Stimulated activated naive B cell treated with anti-CD40 and anti-IgM and Interleukin-4, amounts not matched to agents 10 μg/mL and 1 μg/mL and 100 μg/mL, for 72 hours (primary cell): Measurements from ENCODE around the gene ABTB2.

Experiments used
- ATAC-seq, 2 donors: fragments of 150-1000 bp; cut with Tn5 transposase; replicated peaks; 2 replicates each; pipeline ENCODE4 v1.10.0; 2021; ENCODE audit warnings: moderate library complexity in 1 of 2
- DNase-seq: peaks from one replicate; pipeline ENCODE4 v3.0.0; 2021
- H3K27ac Mint-ChIP-seq: one replicate; pipeline ENCODE4 v1.8.0; 2022; ENCODE audit warnings: mild to moderate bottlenecking, mixed read lengths
- H3K27me3 Mint-ChIP-seq, 2 donors: one replicate each; pipeline ENCODE4 v1.8.0; 2022; ENCODE audit warnings: mixed read lengths in 2 of 2
- H3K36me3 Mint-ChIP-seq, 2 donors: one replicate each; pipeline ENCODE4 v1.8.0; 2022; ENCODE audit warnings: mixed read lengths in 2 of 2, mild to moderate bottlenecking in 1 of 2
- H3K4me1 Mint-ChIP-seq, 2 donors: one replicate each; pipeline ENCODE4 v1.8.0; 2022; ENCODE audit warnings: mixed read lengths in 2 of 2, mild to moderate bottlenecking in 1 of 2
- H3K4me3 Mint-ChIP-seq, 2 donors: one replicate each; pipeline ENCODE4 v1.8.0; 2022; ENCODE audit warnings: mild to moderate bottlenecking in 2 of 2, mixed read lengths in 2 of 2, moderate library complexity in 1 of 2
- H3K9me3 Mint-ChIP-seq, 2 donors: one replicate each; pipeline ENCODE4 v1.8.0; 2022; ENCODE audit warnings: mixed read lengths in 2 of 2, mild to moderate bottlenecking in 1 of 2

Gene ABTB2

GRCh38 chr11:34292111-34292510 lies 65.7 kb downstream of the ABTB2 start:
- Mint-ChIP-seq H3K27ac (no peak overlapping the region), H3K4me3 (no peak overlapping the region), H3K27me3 (no peaks in the 10 kb centered on the region), H3K4me1 (peaks cover 0 to 1% of the 10 kb centered on the region in 2 donors), H3K9me3 (no peaks in the 10 kb centered on the region), H3K36me3 (peaks cover 15 to 32% of the 10 kb centered on the region in 2 donors)
- no peak for ATAC-seq
- no peak for DNase-seq

GRCh38 chr11:34290926-34291325 lies 66.9 kb downstream of the ABTB2 start:
- Mint-ChIP-seq H3K4me3 (no peak overlapping the region), H3K4me1 (peaks cover 0 to 1% of the 10 kb centered on the region in 2 donors), H3K27ac (no peak overlapping the region), H3K9me3 (peaks cover 0 to 2% of the 10 kb centered on the region in 2 donors), H3K36me3 (peaks cover 14 to 31% of the 10 kb centered on the region in 2 donors), H3K27me3 (no peaks in the 10 kb centered on the region)
- ATAC-seq (no peak), DNase-seq (no peak)

- peaks cover 0 to 2% of the 10 kb centered on the region in 2 donors for H3K9me3 Mint-ChIP-seq
- no peak overlapping the region for H3K27ac Mint-ChIP-seq
- no peaks in the 10 kb centered on the region for H3K27me3 Mint-ChIP-seq
- ATAC-seq (no peak), DNase-seq (no peak)
- H3K4me1 Mint-ChIP-seq: peaks cover 0 to 1% of the 10 kb centered on the region in 2 donors
- peaks cover 3 to 21% of the 10 kb centered on the region in 2 donors for H3K36me3 Mint-ChIP-seq
- no peak overlapping the region for H3K4me3 Mint-ChIP-seq
Measured at GRCh38 chr11:34288492-34288891, 69.3 kb downstream of the ABTB2 start.

GRCh38 chr11:34284811-34285481 lies 72.9 kb downstream of the ABTB2 start:
- H3K4me3 Mint-ChIP-seq: no peak overlapping the region
- peaks cover 0 to 6% of the 10 kb centered on the region in 2 donors for H3K4me1 Mint-ChIP-seq
- H3K27ac Mint-ChIP-seq: no peak overlapping the region
- peaks cover 3 to 18% of the 10 kb centered on the region in 2 donors for H3K36me3 Mint-ChIP-seq
- DNase-seq: no peak
- ATAC-seq: no peak
- H3K27me3 Mint-ChIP-seq: no peaks in the 10 kb centered on the region
- H3K9me3 Mint-ChIP-seq: peaks cover 0 to 2% of the 10 kb centered on the region in 2 donors

- Mint-ChIP-seq H3K4me3 (no peak overlapping the region), H3K36me3 (peaks cover 3 to 18% of the 10 kb centered on the region in 2 donors), H3K27me3 (no peaks in the 10 kb centered on the region), H3K9me3 (peaks cover 0 to 2% of the 10 kb centered on the region in 2 donors), H3K4me1 (peaks cover 0 to 5% of the 10 kb centered on the region in 2 donors), H3K27ac (no peak overlapping the region)
- ATAC-seq (no peak), DNase-seq (no peak)
Measured at GRCh38 chr11:34284156-34284555, 73.7 kb downstream of the ABTB2 start.

GRCh38 chr11:34280945-34281872 lies 76.6 kb downstream of the ABTB2 start:
- peaks cover 0 to 14% of the 10 kb centered on the region in 2 donors for H3K36me3 Mint-ChIP-seq
- no peak overlapping the region for H3K4me3 Mint-ChIP-seq
- ATAC-seq: no peak
- no peaks in the 10 kb centered on the region for H3K27me3 Mint-ChIP-seq
- H3K9me3 Mint-ChIP-seq: no peaks in the 10 kb centered on the region
- H3K27ac Mint-ChIP-seq: peak overlapping the region; percentile 47
- H3K4me1 Mint-ChIP-seq: peaks cover 7 to 10% of the 10 kb centered on the region in 2 donors
- DNase-seq: no peak

- H3K27me3 Mint-ChIP-seq: no peaks in the 10 kb centered on the region
- H3K4me1 Mint-ChIP-seq: peaks cover 16 to 17% of the 10 kb centered on the region in 2 donors
- peaks cover 0 to 16% of the 10 kb centered on the region in 2 donors for H3K36me3 Mint-ChIP-seq
- DNase-seq (no peak), ATAC-seq (peak; percentile 62 to 65)
- no peaks in the 10 kb centered on the region for H3K9me3 Mint-ChIP-seq
- no peak overlapping the region for H3K27ac Mint-ChIP-seq
- H3K4me3 Mint-ChIP-seq: no peak overlapping the region
Measured at GRCh38 chr11:34278693-34279297, 79.0 kb downstream of the ABTB2 start.

- Mint-ChIP-seq H3K4me1 (peaks cover 16 to 17% of the 10 kb centered on the region in 2 donors), H3K27me3 (no peaks in the 10 kb centered on the region), H3K4me3 (no peak overlapping the region), H3K27ac (no peak overlapping the region), H3K9me3 (no peaks in the 10 kb centered on the region), H3K36me3 (peaks cover 0 to 16% of the 10 kb centered on the region in 2 donors)
- ATAC-seq (no peak), DNase-seq (no peak)
Measured at GRCh38 chr11:34278175-34278574, 79.6 kb downstream of the ABTB2 start.

GRCh38 chr11:34277171-34277570 lies 80.6 kb downstream of the ABTB2 start:
- peaks cover 0 to 16% of the 10 kb centered on the region in 2 donors for H3K36me3 Mint-ChIP-seq
- H3K27ac Mint-ChIP-seq: no peak overlapping the region
- H3K4me1 Mint-ChIP-seq: peaks cover 16 to 17% of the 10 kb centered on the region in 2 donors
- no peaks in the 10 kb centered on the region for H3K27me3 Mint-ChIP-seq
- H3K4me3 Mint-ChIP-seq: no peak overlapping the region
- H3K9me3 Mint-ChIP-seq: no peaks in the 10 kb centered on the region
- DNase-seq (no peak), ATAC-seq (no peak)

- Mint-ChIP-seq H3K9me3 (no peaks in the 10 kb centered on the region), H3K4me1 (peaks cover 16 to 17% of the 10 kb centered on the region in 2 donors), H3K27ac (peak overlapping the region; percentile 42), H3K4me3 (no peak overlapping the region), H3K27me3 (no peaks in the 10 kb centered on the region), H3K36me3 (peaks cover 0 to 9% of the 10 kb centered on the region in 2 donors)
- ATAC-seq (no peak), DNase-seq (no peak)
Measured at GRCh38 chr11:34276352-34276864, 81.4 kb downstream of the ABTB2 start.

GRCh38 chr11:34275486-34275885 lies 82.3 kb downstream of the ABTB2 start:
- peaks cover 0 to 6% of the 10 kb centered on the region in 2 donors for H3K36me3 Mint-ChIP-seq
- no peaks in the 10 kb centered on the region for H3K9me3 Mint-ChIP-seq
- no peaks in the 10 kb centered on the region for H3K27me3 Mint-ChIP-seq
- DNase-seq (no peak), ATAC-seq (no peak)
- H3K4me3 Mint-ChIP-seq: no peak overlapping the region
- H3K4me1 Mint-ChIP-seq: peaks cover 16 to 17% of the 10 kb centered on the region in 2 donors
- peak overlapping the region; percentile 56 for H3K27ac Mint-ChIP-seq

GRCh38 chr11:34274712-34275398 lies 83.0 kb downstream of the ABTB2 start:
- Mint-ChIP-seq H3K9me3 (no peaks in the 10 kb centered on the region), H3K27ac (no peak overlapping the region), H3K4me3 (no peak overlapping the region), H3K36me3 (peaks cover 0 to 8% of the 10 kb centered on the region in 2 donors), H3K27me3 (no peaks in the 10 kb centered on the region), H3K4me1 (peaks cover 14 to 16% of the 10 kb centered on the region in 2 donors)
- DNase-seq (no peak), ATAC-seq (no peak)

GRCh38 chr11:34273099-34273498 lies 84.7 kb downstream of the ABTB2 start:
- Mint-ChIP-seq H3K9me3 (no peaks in the 10 kb centered on the region), H3K36me3 (peaks cover 2 to 10% of the 10 kb centered on the region in 2 donors), H3K4me3 (no peak overlapping the region), H3K27ac (no peak overlapping the region), H3K4me1 (peaks cover 27 to 32% of the 10 kb centered on the region in 2 donors), H3K27me3 (no peaks in the 10 kb centered on the region)
- ATAC-seq (no peak), DNase-seq (no peak)
